NCI-H460 (cell line): ENCODE data around the gene IQGAP1. TPM values are rescaled to one million over a fixed set of nuclear protein-coding genes. Genes with fewer than 3 reads are reported as not detected.

Source experiments
- DNase-seq: peaks from one replicate; pipeline ENCODE4 v3.0.0-alpha.2; 2016; ENCODE audit warnings: low read depth; ENCODE audit errors: extremely low read depth
- total RNA-seq: library from RNA; depleted of rRNA; stranded (reverse); fragments of >200 nt; shearing (Covaris generic); gene quantifications from 2 replicates; pipeline ENCODE4 v1.2.3, GENCODE V29; 2014

IQGAP1 gene
- total RNA-seq, 1 experiment from 2014 or later, result 169 TPM

- no peak for DNase-seq
These were observed 22.5 kb upstream of the IQGAP1 start for GRCh38 chr15:90365414-90366055.

GRCh38 chr15:90367576-90367975 is 20.5 kb upstream of the IQGAP1 start:
- no peak for DNase-seq

GRCh38 chr15:90375071-90375470 is 13.0 kb upstream of the IQGAP1 start:
- no peak for DNase-seq

GRCh38 chr15:90376789-90377188 is 11.3 kb upstream of the IQGAP1 start:
- no peak for DNase-seq

- DNase-seq, result no peak
These were observed 8.8 kb upstream of the IQGAP1 start for GRCh38 chr15:90379263-90379662.

GRCh38 chr15:90381515-90381914 is 6.5 kb upstream of the IQGAP1 start:
- no peak for DNase-seq

GRCh38 chr15:90382320-90382719 is 5.7 kb upstream of the IQGAP1 start:
- no peak for DNase-seq

GRCh38 chr15:90386221-90386620 is 1.8 kb upstream of the IQGAP1 start:
- no peak for DNase-seq

GRCh38 chr15:90388462-90389380 is 679 bp downstream of the IQGAP1 start:
- peak; percentile 32 for DNase-seq

- DNase-seq, result no peak
These were observed 1.5 kb downstream of the IQGAP1 start for GRCh38 chr15:90389513-90389912.

- no peak for DNase-seq
These were observed 5.0 kb downstream of the IQGAP1 start for GRCh38 chr15:90393040-90393439.

GRCh38 chr15:90394074-90394473 is 6.0 kb downstream of the IQGAP1 start:
- DNase-seq, result no peak

- DNase-seq, result no peak
These were observed 6.9 kb downstream of the IQGAP1 start for GRCh38 chr15:90394748-90395442.

GRCh38 chr15:90396321-90396720 is 8.3 kb downstream of the IQGAP1 start:
- DNase-seq, result no peak

- DNase-seq, result no peak
These were observed 12.1 kb downstream of the IQGAP1 start for GRCh38 chr15:90400005-90400758.

- peak; percentile 75 for DNase-seq
These were observed 12.8 kb downstream of the IQGAP1 start for GRCh38 chr15:90400759-90401314.

- DNase-seq, result no peak
These were observed 13.5 kb downstream of the IQGAP1 start for GRCh38 chr15:90401495-90401894.

GRCh38 chr15:90402223-90402622 is 14.2 kb downstream of the IQGAP1 start:
- DNase-seq, result peak; percentile 52

- no peak for DNase-seq
These were observed 14.7 kb downstream of the IQGAP1 start for GRCh38 chr15:90402767-90403166.

- no peak for DNase-seq
These were observed 17.1 kb downstream of the IQGAP1 start for GRCh38 chr15:90405055-90405607.
